RWPE1 (cell line): Measurements from ENCODE around the gene PPP2R2D.
A peak's percentile ranks its signal among the peaks of the same experiment; 100 is the strongest.

Experiments
- CTCF ChIA-PET: fragments of 350-600 bp; sonication (Branson Sonifier 250); formaldehyde crosslinking; extraction: SDS; loops from one replicate; lab custom pipeline; 2021; lab: Yijun Ruan, JAX
- POLR2A ChIA-PET: fragments of 400-600 bp; formaldehyde crosslinking; extraction: SDS; loops from one replicate; lab custom pipeline; 2020; ENCODE audit warnings: antibody characterized with exemption; ENCODE audit not compliant: low non-redundant PET; lab: Yijun Ruan, JAX
- DNase-seq: peaks from one replicate; pipeline ENCODE4 v3.0.0; 2012; ENCODE audit warnings: low spot score
- H3K27ac ChIP-seq: fragments of 450-650 bp; 2 replicates; pipeline ENCODE4 v1.5.1; 2017
- TF ChIP-seq, protein P1 (sequence below): fragments of 450-650 bp; conservative IDR thresholded peaks from 2 replicates; pipeline ENCODE4 v1.5.1; 2017; ENCODE audit warnings: low read depth, mild to moderate bottlenecking

PPP2R2D gene

DNA sequence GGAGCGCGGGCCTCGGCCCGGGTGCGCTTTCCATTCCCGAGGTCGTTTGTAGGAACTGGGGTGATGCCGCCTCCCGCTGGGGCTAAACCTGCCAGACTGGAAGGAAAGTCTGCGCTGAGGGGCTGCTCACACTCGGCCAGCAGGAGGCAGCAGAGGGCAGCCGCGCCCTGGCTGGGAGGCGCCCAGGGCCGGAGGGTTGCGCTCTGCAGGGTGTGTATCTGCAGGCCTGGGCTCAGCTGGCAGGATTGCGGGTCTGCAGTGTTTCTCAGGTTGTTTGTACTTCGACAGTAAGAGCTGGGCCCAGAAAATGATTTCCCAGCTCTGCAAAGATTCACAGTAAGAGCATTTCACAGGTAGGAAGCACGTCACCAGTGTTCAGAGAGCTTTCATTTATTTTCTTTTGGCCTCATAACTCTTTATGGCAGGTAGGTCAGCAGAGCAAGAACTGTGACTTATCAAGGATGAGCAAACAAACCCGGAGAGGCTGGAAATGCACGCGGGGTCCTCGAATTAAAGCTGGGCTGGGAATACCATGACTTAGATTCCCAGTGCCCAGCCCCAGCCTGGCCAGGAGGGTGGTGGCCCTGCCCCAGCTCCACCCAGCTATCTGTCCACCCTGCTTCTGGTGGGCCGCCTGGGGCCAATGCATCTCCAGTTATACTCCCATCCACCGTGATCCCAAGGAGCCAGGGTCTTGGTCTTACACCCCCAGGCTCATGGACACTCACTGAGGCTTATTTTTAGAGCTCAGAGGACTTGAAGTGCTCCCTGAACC is 15.2 kb upstream of the PPP2R2D start:
- DNase-seq: peak; percentile 53
- ChIA-PET POLR2A (interaction anchor here (0.6 to 1.5 kb wide), 2 partner anchors 15 to 34 kb away, joined by 4 to 5 read pairs; partner anchors contain the start of gene PPP2R2D), CTCF (interaction anchor here (0.5 to 2.2 kb wide), 14 partner anchors 9 to 702 kb away, joined by 3 to 18 read pairs (median 5); partner anchors contain the start of gene PPP2R2D)
- TF ChIP-seq, protein P1, sequence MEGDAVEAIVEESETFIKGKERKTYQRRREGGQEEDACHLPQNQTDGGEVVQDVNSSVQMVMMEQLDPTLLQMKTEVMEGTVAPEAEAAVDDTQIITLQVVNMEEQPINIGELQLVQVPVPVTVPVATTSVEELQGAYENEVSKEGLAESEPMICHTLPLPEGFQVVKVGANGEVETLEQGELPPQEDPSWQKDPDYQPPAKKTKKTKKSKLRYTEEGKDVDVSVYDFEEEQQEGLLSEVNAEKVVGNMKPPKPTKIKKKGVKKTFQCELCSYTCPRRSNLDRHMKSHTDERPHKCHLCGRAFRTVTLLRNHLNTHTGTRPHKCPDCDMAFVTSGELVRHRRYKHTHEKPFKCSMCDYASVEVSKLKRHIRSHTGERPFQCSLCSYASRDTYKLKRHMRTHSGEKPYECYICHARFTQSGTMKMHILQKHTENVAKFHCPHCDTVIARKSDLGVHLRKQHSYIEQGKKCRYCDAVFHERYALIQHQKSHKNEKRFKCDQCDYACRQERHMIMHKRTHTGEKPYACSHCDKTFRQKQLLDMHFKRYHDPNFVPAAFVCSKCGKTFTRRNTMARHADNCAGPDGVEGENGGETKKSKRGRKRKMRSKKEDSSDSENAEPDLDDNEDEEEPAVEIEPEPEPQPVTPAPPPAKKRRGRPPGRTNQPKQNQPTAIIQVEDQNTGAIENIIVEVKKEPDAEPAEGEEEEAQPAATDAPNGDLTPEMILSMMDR: peak; percentile 68
- H3K27ac ChIP-seq: no peak overlapping the region

DNA sequence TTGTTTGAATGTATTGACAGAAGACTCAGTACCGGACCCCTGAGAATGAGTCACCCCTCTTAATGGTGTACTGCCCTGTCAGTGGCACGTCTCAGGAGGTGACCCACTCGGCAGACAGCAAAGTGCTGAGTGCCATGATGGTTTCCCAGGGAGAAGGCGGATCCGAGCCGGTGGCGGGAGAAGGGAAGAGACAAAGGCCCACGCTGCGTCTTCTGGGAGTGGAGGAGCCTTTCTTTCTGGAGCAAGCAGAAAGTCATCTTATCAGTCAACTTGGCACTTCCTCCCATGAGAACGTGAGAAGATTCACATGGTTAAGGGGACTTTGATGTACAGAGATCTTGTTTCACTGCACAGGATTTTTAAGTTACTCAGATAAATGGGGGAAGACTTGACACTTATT is 14.6 kb upstream of the PPP2R2D start:
- no peak for DNase-seq

DNA sequence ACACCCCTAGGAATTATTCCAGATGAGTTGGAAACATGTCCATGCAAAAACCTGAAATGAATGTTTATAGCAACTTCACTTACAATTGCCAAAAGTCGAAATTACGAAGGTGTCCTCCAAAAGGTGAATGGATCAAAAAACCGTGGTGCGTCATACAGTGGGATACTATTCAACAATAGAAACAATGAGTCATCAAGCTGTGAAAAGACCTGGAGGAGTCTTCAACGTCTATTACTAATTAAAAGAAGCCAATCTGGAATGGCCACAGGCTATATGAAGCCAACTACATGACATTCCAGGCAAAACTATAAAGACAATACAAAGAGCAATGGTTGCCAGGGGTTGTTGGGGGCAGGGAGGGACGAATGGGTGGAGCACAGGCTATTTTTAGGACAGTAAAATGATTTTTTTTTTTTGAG is 12.6 kb upstream of the PPP2R2D start:
- peak; percentile 95 for DNase-seq
- ChIA-PET POLR2A (no interaction called here), CTCF (interaction anchor here (0.6 to 0.7 kb wide), 2 partner anchors 10 to 132 kb away, joined by 3 read pairs; no protein-coding TSS in a partner anchor)
- TF ChIP-seq, protein P1: no peak
- peak overlapping the region; percentile 87 for H3K27ac ChIP-seq

More for the DNA sequence above, 14.6 kb upstream of the PPP2R2D start:
- ChIA-PET CTCF (interaction anchor here (0.8 to 2.2 kb wide), 9 partner anchors 11 to 178 kb away, joined by 3 to 18 read pairs (median 6); partner anchors contain the start of gene PPP2R2D), POLR2A (interaction anchor here (1.5 kb wide), 1 partner anchor 14 kb away, joined by 5 read pairs; the partner anchor contains the start of gene PPP2R2D)
- TF ChIP-seq, protein P1: no peak
- no peak overlapping the region for H3K27ac ChIP-seq

DNA sequence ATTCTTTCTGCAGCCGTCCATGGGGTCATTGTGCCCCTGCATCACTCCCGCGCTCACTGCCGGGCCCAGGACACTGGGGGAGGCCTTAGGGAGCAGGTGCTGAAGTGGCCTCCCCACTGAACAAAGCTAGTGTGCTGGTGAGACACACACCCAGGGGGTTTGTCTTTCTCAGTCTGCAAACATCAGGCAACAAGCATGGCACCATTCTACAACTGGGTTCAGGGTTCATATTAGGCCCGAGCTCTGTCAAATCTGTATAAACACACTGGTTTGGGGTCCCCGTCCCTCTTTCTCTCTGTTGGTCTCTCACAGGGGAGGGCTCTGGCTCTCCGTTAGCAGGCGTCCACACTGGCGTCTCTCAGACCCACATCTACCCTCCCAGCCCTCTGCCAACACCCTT is 11.1 kb upstream of the PPP2R2D start:
- TF ChIP-seq, protein P1: no peak
- DNase-seq: no peak
- ChIA-PET CTCF (no interaction called here), POLR2A (no interaction called here)
- no peak overlapping the region for H3K27ac ChIP-seq

DNA sequence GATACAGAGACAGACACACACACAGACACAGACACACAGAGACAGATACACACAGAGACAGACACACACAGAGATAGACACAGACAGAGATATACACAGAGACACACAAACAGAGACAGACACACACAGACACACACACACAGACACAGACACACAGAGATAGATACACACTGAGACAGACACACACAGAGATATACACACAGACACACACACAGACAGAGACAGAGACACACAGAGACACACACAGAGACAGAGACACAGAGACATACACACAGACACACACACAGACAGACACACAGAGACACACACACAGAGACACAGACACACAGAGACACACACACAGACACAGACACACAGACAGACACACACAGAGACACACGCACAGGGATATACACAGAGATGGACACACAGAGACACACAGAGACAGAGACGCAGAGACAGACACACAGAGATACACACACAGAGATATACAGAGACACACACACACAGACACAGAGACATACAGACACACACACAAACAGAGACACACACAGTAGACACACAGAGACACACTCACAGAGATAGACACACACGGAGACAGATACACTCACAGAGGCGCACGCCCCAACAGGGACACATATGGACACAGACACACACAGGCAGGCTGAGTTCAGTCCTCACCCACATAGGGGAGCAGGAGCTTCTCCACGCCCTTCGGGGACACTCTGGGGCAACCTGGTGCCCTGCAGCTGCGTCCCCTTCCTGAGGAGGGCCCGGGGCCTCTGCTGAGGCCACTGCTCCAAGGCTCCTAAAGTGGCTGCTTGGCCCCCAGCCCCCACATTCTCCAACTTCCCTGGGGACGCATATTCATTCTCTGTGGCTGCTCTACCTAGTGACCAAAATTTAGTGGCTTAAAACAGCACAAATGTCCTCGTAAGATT is 10.3 kb upstream of the PPP2R2D start:
- H3K27ac ChIP-seq: no peak overlapping the region
- POLR2A ChIA-PET: no interaction called here
- TF ChIP-seq, protein P1: no peak
- DNase-seq: no peak
- CTCF ChIA-PET: no interaction called here
